GM12873 (cell line): ENCODE results near the gene VPS13D.

Source experiments
- CTCF ChIP-seq: IDR thresholded peaks from 2 replicates; pipeline ENCODE4 v1.5.1; 2012; ENCODE audit warnings: low read depth, mild to moderate bottlenecking, moderate library complexity, low read length, control low read depth; ENCODE audit not compliant: insufficient read depth; ENCODE audit errors: missing control alignments

VPS13D gene

GRCh38 chr1:12464598-12465056, 234.8 kb downstream of the VPS13D start:
- no peak for TF ChIP-seq CTCF

DNA sequence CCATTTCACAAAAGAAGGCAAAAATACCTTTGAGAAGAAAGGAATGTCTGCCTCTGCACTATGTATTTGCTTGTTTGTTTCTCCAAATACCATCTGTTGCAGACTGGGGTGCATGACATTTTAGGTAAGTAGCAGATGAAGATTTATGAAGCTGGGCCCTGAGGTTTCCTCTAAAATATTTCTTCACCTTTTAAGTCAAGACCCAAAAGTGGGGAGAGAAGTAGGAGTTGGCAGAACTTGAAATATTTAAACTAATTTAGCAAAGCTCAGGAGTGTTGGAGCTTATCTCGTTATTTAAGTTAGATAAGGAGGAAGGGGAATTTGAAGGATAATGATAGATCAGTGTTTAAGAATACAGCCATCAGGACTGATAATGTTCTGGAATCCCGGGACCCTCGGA, 235.3 kb downstream of the VPS13D start:
- TF ChIP-seq CTCF = no peak

DNA sequence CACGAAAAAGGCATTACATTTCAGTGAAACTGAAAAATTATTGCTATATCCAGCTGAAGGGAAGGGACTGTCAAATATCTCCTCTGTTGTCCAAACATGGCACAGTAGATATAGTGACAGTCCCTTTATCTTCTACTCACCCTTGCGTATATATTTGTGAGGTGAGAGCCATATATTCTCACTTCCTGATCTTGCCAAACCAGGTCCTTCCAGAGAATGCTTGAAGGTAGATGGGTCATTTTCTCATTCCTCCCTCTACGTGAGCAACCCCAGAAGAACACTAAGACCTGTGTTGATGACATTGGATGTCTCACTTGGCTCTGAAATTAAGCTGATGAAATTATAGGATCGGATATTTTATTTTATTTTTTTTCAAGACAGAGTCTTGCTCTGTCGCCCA, 237.0 kb downstream of the VPS13D start:
- TF ChIP-seq CTCF = no peak

DNA sequence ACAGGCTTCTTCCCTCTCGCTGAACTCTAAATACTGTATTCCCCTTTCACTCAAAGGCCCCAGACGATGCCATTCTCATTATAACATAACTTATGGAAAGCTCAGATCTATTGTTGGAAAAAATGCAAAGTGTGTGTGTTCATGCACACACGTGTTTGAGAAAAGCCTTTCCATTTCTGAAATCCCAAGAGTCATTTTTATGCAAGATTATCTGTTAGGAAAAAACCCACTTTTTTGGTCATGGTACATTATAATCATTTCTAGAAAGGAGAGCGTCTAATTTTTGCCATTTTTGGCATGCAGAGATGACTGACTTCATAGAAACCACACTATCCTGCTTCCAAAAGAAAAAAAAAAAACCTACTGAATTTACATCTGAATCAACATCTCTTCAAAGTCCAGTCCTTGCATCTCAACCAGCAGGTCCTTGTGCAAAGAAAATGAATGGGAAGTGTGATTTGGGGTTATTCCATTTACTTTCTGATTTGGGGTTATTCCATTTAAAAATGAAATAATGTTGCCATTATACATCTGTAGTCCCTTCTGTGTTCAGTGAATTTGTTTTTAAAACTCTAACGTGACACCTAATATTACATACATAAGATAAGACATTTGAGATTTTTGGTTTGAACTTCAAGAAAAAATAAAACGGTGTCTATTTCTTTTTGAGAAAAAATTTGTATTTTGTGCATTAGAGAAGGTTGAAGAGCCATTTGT, 237.9 kb downstream of the VPS13D start:
- no peak for TF ChIP-seq CTCF

- no peak for TF ChIP-seq CTCF
Measured at GRCh38 chr1:12468323-12468722, 238.5 kb downstream of the VPS13D start.

DNA sequence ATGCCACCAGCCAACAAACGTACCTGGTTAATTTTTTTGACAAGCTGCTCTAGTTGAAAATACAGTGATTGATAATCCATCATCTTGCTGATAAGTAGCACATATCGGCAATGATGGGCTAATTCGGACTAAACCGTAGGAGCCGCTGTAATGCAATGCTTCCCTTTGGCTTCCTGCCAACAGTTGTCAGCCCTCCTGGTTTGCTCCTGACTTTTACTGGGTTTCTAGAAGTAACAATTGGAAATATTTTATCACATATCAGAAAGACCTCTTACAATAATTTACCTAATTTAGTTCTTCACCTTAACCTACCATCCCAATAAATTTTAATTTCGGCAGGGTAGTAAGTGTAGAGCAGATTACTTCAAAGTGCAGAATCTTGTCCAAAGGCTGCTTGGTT, 239.7 kb downstream of the VPS13D start:
- TF ChIP-seq CTCF = no peak

DNA sequence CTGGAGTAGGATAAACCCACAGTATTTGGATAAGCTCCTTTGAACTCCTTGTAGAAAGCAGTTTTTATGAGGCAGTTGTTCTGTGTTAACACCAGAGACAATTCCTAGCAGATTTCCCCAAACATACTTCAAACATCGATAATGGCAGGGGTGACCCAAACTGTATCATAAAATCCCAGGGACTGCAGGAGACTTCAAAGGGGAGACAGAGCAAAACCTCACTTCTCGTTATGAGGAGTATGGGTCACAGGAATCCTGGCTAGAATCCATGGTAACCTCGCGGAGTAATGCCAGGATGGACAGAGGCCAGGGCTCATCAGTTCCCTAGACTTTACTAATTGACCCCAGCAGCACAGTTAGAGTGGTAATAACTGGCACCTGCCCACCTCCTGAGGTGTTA, 240.2 kb downstream of the VPS13D start:
- TF ChIP-seq CTCF = no peak
